ENCODE results near the gene MCM9.
"Not testable (repeated sequence)": the region's sequence is repeated elsewhere in the genome, so short reads cannot be mapped to it uniquely, and the experiment has no call there.

Gene MCM9

DNA sequence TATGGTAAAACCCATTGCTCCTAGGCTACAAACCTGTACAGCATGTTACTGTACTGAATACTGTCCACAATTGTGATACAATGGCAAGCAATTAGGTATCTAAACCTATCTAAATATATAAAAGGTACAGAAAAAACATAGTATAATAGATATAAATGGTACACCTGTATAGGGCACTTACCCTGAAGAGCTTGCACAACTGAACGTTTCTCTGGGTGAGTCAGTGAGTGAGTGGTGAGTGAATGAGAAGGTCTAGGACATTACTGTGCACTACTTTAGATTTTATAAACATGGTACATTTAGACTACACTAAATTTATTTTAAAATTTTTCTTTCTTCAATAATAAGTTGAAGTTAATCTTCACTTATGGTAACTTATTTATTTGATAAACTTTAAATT is 163.7 kb downstream of the MCM9 start:
- TF ChIP-seq, protein P1, sequence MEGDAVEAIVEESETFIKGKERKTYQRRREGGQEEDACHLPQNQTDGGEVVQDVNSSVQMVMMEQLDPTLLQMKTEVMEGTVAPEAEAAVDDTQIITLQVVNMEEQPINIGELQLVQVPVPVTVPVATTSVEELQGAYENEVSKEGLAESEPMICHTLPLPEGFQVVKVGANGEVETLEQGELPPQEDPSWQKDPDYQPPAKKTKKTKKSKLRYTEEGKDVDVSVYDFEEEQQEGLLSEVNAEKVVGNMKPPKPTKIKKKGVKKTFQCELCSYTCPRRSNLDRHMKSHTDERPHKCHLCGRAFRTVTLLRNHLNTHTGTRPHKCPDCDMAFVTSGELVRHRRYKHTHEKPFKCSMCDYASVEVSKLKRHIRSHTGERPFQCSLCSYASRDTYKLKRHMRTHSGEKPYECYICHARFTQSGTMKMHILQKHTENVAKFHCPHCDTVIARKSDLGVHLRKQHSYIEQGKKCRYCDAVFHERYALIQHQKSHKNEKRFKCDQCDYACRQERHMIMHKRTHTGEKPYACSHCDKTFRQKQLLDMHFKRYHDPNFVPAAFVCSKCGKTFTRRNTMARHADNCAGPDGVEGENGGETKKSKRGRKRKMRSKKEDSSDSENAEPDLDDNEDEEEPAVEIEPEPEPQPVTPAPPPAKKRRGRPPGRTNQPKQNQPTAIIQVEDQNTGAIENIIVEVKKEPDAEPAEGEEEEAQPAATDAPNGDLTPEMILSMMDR (IDR thresholded peaks at IDR 0.05; ENCODE audit: low read depth, low read length, missing control alignments) = no peak
- DNase-seq = no peak
- H3K27ac ChIP-seq = no peak overlapping the region
- in situ Hi-C loops (cut with HindIII; ENCODE audit: low pct_ligation_motif_present, low sequenced_read_pairs) = no loop called here
- no peak overlapping the region for H3K4me3 ChIP-seq (ENCODE audit: low read depth, low read length)
- H3K27me3 ChIP-seq (replicated peaks) = no peaks in the 10 kb centered on the region
- H3K36me3 ChIP-seq (replicated peaks) = no peaks in the 10 kb centered on the region

DNA sequence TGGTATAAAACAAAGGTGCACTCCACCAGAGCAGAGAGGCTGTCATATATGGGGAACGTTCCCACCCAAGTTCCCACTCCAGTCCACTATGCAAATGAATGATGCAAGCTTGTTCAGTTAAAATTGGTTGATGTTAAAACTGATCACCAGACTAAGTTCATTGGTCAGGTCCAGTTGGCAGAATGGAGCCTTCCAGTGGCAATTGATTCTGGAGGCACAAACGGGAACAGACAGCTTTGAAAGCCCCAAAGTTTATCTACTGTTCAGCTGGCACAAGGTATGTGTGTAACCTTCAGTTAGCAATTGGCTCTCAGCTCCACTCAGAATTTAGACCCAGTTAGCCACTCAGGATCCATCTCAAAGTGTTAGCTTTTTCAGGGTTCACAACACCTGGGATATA is 164.1 kb downstream of the MCM9 start:
- no peak overlapping the region for H3K27ac ChIP-seq
- H3K27me3 ChIP-seq (replicated peaks) = no peaks in the 10 kb centered on the region
- TF ChIP-seq, protein P1 (IDR thresholded peaks at IDR 0.05; ENCODE audit: low read depth, low read length, missing control alignments) = no peak
- no peaks in the 10 kb centered on the region for H3K36me3 ChIP-seq (replicated peaks)
- in situ Hi-C loops (cut with HindIII; ENCODE audit: low pct_ligation_motif_present, low sequenced_read_pairs) = no loop called here
- DNase-seq = no peak
- no peak overlapping the region for H3K4me3 ChIP-seq (ENCODE audit: low read depth, low read length)

- H3K36me3 ChIP-seq (replicated peaks) = no peaks in the 10 kb centered on the region
- no peak overlapping the region for H3K4me3 ChIP-seq (ENCODE audit: low read depth, low read length)
- no peak for DNase-seq
- TF ChIP-seq, protein P1 (IDR thresholded peaks at IDR 0.05; ENCODE audit: low read depth, low read length, missing control alignments) = no peak
- in situ Hi-C loops (cut with HindIII; ENCODE audit: low pct_ligation_motif_present, low sequenced_read_pairs) = no loop called here
- no peak overlapping the region for H3K27ac ChIP-seq
- no peaks in the 10 kb centered on the region for H3K27me3 ChIP-seq (replicated peaks)
Measured at GRCh38 chr6:118770112-118770788, 164.7 kb downstream of the MCM9 start.

- Histone ChIP-seq H3K36me3 (replicated peaks) (no peaks in the 10 kb centered on the region), H3K27ac (no peak overlapping the region), H3K4me3 (ENCODE audit: low read depth, low read length) (no peak overlapping the region), H3K27me3 (replicated peaks) (no peaks in the 10 kb centered on the region)
- TF ChIP-seq, protein P1 (IDR thresholded peaks at IDR 0.05; ENCODE audit: low read depth, low read length, missing control alignments) = no peak
- no peak for DNase-seq
- in situ Hi-C loops (cut with HindIII; ENCODE audit: low pct_ligation_motif_present, low sequenced_read_pairs) = no loop called here
Measured at GRCh38 chr6:118768904-118769325, 166.0 kb downstream of the MCM9 start.

GRCh38 chr6:118768441-118768840 is 166.5 kb downstream of the MCM9 start:
- H3K27me3 ChIP-seq (replicated peaks) = no peaks in the 10 kb centered on the region
- in situ Hi-C loops (cut with HindIII; ENCODE audit: low pct_ligation_motif_present, low sequenced_read_pairs) = no loop called here
- no peak overlapping the region for H3K4me3 ChIP-seq (ENCODE audit: low read depth, low read length)
- DNase-seq = no peak
- TF ChIP-seq, protein P1 (IDR thresholded peaks at IDR 0.05; ENCODE audit: low read depth, low read length, missing control alignments) = no peak
- no peak overlapping the region for H3K27ac ChIP-seq
- no peaks in the 10 kb centered on the region for H3K36me3 ChIP-seq (replicated peaks)

DNA sequence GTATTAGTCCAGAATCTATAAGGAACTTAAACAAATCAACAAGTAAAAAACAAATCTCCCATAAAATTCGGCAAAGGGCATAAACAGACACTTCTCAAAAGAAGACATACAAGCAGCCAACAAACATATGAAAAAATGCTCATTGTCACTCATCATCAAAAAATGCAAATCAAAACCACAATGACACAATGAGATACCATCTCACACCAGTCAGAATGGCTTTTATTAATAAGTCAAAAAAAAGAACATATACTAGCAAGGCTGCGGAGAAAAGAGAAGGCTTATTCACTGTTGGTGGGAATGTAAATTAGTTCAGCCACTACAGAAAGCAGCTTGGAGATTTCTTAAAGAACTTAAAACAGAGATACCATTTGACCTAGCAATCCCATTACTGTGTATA is 169.6 kb downstream of the MCM9 start:
- DNase-seq = peak; percentile 33
- H3K27ac ChIP-seq; H3K4me3 ChIP-seq (ENCODE audit: low read depth, low read length): not testable (repeated sequence)

More for the DNA sequence above, 169.6 kb downstream of the MCM9 start:
- H3K36me3 ChIP-seq (replicated peaks); H3K27me3 ChIP-seq (replicated peaks); in situ Hi-C loops (cut with HindIII; ENCODE audit: low pct_ligation_motif_present, low sequenced_read_pairs): not testable (repeated sequence)

All from brain microvascular endothelial cell (primary cell).